ENCODE data around the gene CNP.

The CNP gene

GRCh38 chr17:41973408-41973811 lies 6.8 kb downstream of the CNP start:
- DNase-seq (ENCODE audit: low read depth): no peak

GRCh38 chr17:41974031-41974430 lies 7.4 kb downstream of the CNP start:
- DNase-seq (ENCODE audit: low read depth): no peak

- no peak for DNase-seq (ENCODE audit: low read depth)
Measured at GRCh38 chr17:41974658-41975057, 8.1 kb downstream of the CNP start.

GRCh38 chr17:41975099-41976083 lies 8.8 kb downstream of the CNP start:
- DNase-seq (ENCODE audit: low read depth): no peak

GRCh38 chr17:41976142-41976768 lies 9.7 kb downstream of the CNP start:
- no peak for DNase-seq (ENCODE audit: low read depth)

GRCh38 chr17:41977991-41978390 lies 11.4 kb downstream of the CNP start:
- no peak for DNase-seq (ENCODE audit: low read depth)

- DNase-seq (ENCODE audit: low read depth): no peak
Measured at GRCh38 chr17:41982026-41982760, 15.6 kb downstream of the CNP start.

GRCh38 chr17:41984454-41984853 lies 17.9 kb downstream of the CNP start:
- no peak for DNase-seq (ENCODE audit: low read depth)

GRCh38 chr17:41985919-41986318 lies 19.3 kb downstream of the CNP start:
- no peak for DNase-seq (ENCODE audit: low read depth)

- DNase-seq (ENCODE audit: low read depth): no peak
Measured at GRCh38 chr17:41986634-41987033, 20.0 kb downstream of the CNP start.

- DNase-seq (ENCODE audit: low read depth): no peak
Measured at GRCh38 chr17:41987642-41988041, 21.0 kb downstream of the CNP start.

GRCh38 chr17:41988418-41988817 lies 21.8 kb downstream of the CNP start:
- DNase-seq (ENCODE audit: low read depth): no peak

- no peak for DNase-seq (ENCODE audit: low read depth)
Measured at GRCh38 chr17:41989702-41990419, 23.3 kb downstream of the CNP start.

- DNase-seq (ENCODE audit: low read depth): no peak
Measured at GRCh38 chr17:41992576-41992975, 26.0 kb downstream of the CNP start.

- no peak for DNase-seq (ENCODE audit: low read depth)
Measured at GRCh38 chr17:41996855-41997164, 30.2 kb downstream of the CNP start.

GRCh38 chr17:41998497-41998896 lies 31.9 kb downstream of the CNP start:
- DNase-seq (ENCODE audit: low read depth): no peak

- DNase-seq (ENCODE audit: low read depth): no peak
Measured at GRCh38 chr17:42000413-42001133, 34.0 kb downstream of the CNP start.

- no peak for DNase-seq (ENCODE audit: low read depth)
Measured at GRCh38 chr17:42001729-42002128, 35.1 kb downstream of the CNP start.

- DNase-seq (ENCODE audit: low read depth): no peak
Measured at GRCh38 chr17:42002175-42002791, 35.7 kb downstream of the CNP start.

GRCh38 chr17:42002792-42003301 lies 36.3 kb downstream of the CNP start:
- DNase-seq (ENCODE audit: low read depth): no peak

GRCh38 chr17:42005166-42005565 lies 38.6 kb downstream of the CNP start:
- no peak for DNase-seq (ENCODE audit: low read depth)
